GM12864 (cell line): ENCODE results near the gene GRK2.

Experiments used
- DNase-seq: peaks from one replicate; pipeline ENCODE4 v3.0.0-alpha.2; 2011; ENCODE audit warnings: low read depth
- H3K4me3 ChIP-seq: 2 replicates; pipeline ENCODE4 v1.5.1; 2011; ENCODE audit warnings: mild to moderate bottlenecking, low read depth, low read length, control low read depth
- TF ChIP-seq, protein P1 (sequence below): IDR thresholded peaks from 2 replicates; pipeline ENCODE4 v1.5.1; 2011; ENCODE audit warnings: low read depth, mild to moderate bottlenecking, moderate library complexity, low read length, control low read depth, inconsistent platforms; ENCODE audit errors: missing control alignments

Gene GRK2

DNA sequence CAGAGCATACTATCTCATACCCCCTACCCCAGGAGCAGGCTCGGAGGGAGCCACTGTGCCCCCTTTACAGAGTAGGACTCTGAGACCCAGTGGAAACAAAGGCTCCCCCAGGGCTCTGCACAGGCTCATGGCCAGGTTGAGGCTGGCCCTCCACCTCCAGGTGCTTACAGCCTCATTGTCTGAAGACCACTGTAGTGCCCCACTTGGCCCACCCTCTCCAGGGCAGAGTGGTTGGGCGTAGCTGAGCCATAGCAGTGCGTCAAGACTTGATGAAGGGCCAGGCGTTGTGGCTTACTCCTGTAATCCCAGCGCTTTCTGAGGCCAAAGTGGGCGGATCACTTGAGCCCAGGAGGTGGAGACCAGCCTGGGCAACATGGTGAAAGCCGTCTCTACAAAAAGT is 24.5 kb downstream of the GRK2 start:
- H3K4me3 ChIP-seq = no peak overlapping the region
- no peak for DNase-seq
- TF ChIP-seq, protein P1, sequence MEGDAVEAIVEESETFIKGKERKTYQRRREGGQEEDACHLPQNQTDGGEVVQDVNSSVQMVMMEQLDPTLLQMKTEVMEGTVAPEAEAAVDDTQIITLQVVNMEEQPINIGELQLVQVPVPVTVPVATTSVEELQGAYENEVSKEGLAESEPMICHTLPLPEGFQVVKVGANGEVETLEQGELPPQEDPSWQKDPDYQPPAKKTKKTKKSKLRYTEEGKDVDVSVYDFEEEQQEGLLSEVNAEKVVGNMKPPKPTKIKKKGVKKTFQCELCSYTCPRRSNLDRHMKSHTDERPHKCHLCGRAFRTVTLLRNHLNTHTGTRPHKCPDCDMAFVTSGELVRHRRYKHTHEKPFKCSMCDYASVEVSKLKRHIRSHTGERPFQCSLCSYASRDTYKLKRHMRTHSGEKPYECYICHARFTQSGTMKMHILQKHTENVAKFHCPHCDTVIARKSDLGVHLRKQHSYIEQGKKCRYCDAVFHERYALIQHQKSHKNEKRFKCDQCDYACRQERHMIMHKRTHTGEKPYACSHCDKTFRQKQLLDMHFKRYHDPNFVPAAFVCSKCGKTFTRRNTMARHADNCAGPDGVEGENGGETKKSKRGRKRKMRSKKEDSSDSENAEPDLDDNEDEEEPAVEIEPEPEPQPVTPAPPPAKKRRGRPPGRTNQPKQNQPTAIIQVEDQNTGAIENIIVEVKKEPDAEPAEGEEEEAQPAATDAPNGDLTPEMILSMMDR = no peak

DNA sequence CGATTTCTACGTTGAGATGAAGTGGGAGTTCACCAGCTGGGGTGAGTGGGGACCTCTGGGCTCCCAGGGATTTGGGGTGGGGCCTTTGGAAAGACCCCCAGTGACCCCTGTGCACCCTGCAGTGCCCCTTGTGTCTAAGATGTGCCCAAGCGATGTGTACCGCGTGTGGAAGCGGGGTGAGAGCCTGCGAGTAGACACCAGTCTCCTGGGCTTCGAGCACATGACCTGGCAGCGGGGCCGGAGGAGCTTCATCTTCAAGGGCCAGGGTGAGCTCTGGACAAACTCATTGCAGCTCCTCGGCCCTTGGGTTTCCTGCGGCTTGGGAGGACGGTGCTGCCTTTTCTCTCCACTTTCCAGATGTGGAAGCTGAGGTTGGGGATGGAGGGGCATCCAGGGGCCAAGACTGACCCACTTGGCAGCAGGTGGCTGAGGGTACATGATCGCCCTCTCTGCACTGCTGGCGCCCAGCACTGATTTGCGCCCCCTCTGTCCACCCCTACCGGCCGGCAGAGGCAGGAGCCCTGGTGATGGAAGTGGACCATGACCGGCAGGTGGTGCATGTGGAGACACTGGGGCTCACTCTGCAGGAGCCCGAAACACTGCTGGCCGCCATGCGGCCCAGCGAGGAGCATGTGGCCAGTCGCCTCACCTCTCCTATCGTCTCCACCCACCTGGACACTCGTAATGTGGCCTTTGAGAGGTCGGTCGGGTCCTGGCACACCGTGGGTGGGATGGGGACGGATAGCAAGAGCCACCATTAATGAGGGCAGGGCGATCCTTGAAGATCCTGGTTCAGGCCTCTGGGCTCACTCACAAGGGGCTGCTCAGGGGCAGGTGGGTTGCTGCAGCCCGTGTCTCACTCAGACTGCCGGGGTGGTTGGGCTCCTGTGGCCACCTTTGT is 25.5 kb downstream of the GRK2 start:
- H3K4me3 ChIP-seq = no peak overlapping the region
- DNase-seq = no peak
- TF ChIP-seq, protein P1 = no peak

DNA sequence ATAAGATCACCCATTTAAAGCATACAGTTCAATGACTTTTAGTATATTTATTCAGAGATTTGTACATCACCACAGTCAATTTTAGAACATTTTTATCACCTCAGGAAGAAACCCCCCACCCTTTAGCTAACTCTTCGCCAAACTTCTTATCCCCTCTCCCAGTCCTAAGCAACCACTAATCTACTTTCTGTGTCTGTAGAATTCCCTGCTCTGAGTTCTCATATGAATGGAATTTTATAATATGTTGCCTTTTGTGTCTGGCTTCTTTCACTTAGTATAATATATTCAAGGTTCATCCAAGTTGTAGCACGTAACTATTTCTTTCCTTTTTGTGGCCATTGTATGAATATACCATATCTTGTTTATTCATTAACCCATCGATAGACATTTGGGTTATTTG is 26.4 kb downstream of the GRK2 start:
- H3K4me3 ChIP-seq = no peak overlapping the region
- no peak for DNase-seq
- TF ChIP-seq, protein P1 = no peak

DNA sequence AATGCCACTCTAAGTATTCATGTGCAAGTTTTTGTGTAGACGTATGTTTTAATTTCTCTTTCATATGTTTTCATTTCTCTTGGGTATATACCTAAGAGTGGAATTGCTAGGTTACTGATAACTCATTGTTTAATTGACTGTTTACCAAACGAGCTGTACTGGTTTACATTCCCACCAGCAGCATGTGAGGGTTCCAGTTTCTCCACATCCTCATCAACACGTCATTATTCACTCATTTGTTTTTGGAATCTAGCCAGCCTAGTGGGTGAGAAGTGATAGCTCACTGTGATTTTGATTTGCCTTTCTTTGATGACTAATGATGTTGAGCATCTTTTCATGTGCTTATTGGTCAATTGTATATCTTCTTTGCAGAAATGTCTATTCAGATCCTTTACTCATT is 26.8 kb downstream of the GRK2 start:
- TF ChIP-seq, protein P1 = no peak
- H3K4me3 ChIP-seq = no peak overlapping the region
- DNase-seq = no peak

- H3K4me3 ChIP-seq = no peak overlapping the region
- TF ChIP-seq, protein P1 = no peak
- no peak for DNase-seq
These were observed 29.6 kb downstream of the GRK2 start for GRCh38 chr11:67295846-67296245.

GRCh38 chr11:67298786-67299185 is 32.5 kb downstream of the GRK2 start:
- no peak for DNase-seq

More at GRCh38 chr11:67298786-67299185, 32.5 kb downstream of the GRK2 start:
- TF ChIP-seq, protein P1 = no peak
- no peak overlapping the region for H3K4me3 ChIP-seq
